ENCODE measurements around the gene TXK.

Gene TXK

GRCh38 chr4:48046059-48046458, 88.0 kb downstream of the TXK start:
- H3K4me3 ChIP-seq (ENCODE audit: low read depth, low read length, poor library complexity, severe bottlenecking): no peak overlapping the region
- no peaks in the 10 kb centered on the region for H3K9me3 ChIP-seq (ENCODE audit: low read length)
- H3K9ac ChIP-seq (ENCODE audit: low read length): no peak overlapping the region
- H2AFZ ChIP-seq (ENCODE audit: low read length): no peak overlapping the region
- no peaks in the 10 kb centered on the region for H3F3A ChIP-seq (ENCODE audit: insufficient read depth, low read length)
- no peaks in the 10 kb centered on the region for H3K9me2 ChIP-seq (ENCODE audit: low read depth, low read length)
- H3K27me3 ChIP-seq (ENCODE audit: insufficient read depth, low read length): no peaks in the 10 kb centered on the region
- H3K4me1 ChIP-seq (ENCODE audit: insufficient read depth, low read length, severe bottlenecking): peaks cover 56% of the 10 kb centered on the region
- no peaks in the 10 kb centered on the region for H3K79me2 ChIP-seq (ENCODE audit: insufficient read depth, low read length)
- TF ChIP-seq EZH2 (IDR thresholded peaks at IDR 0.05; ENCODE audit: borderline replicate concordance, low read length): no peak
- H4K20me1 ChIP-seq (ENCODE audit: insufficient read depth, low read length): no peaks in the 10 kb centered on the region
- H3K4me2 ChIP-seq (ENCODE audit: low read length): no peak overlapping the region
- H3K27ac ChIP-seq (ENCODE audit: low read depth, low read length, poor library complexity, severe bottlenecking): no peak overlapping the region
- H3K36me3 ChIP-seq (ENCODE audit: insufficient read depth, low read length): no peaks in the 10 kb centered on the region

- no peaks in the 10 kb centered on the region for H3K9me3 ChIP-seq (ENCODE audit: low read length)
- no peak overlapping the region for H3K4me2 ChIP-seq (ENCODE audit: low read length)
- H3K9ac ChIP-seq (ENCODE audit: low read length): no peak overlapping the region
- H3K4me1 ChIP-seq (ENCODE audit: insufficient read depth, low read length, severe bottlenecking): peaks cover 49% of the 10 kb centered on the region
- no peaks in the 10 kb centered on the region for H3K36me3 ChIP-seq (ENCODE audit: insufficient read depth, low read length)
- no peaks in the 10 kb centered on the region for H3K27me3 ChIP-seq (ENCODE audit: insufficient read depth, low read length)
- H3K79me2 ChIP-seq (ENCODE audit: insufficient read depth, low read length): no peaks in the 10 kb centered on the region
- H3K27ac ChIP-seq (ENCODE audit: low read depth, low read length, poor library complexity, severe bottlenecking): no peak overlapping the region
- no peaks in the 10 kb centered on the region for H3F3A ChIP-seq (ENCODE audit: insufficient read depth, low read length)
- TF ChIP-seq EZH2 (IDR thresholded peaks at IDR 0.05; ENCODE audit: borderline replicate concordance, low read length) (no peak), CTCF (IDR thresholded peaks at IDR 0.05; ENCODE audit: low read length) (no peak)
- H3K9me2 ChIP-seq (ENCODE audit: low read depth, low read length): no peaks in the 10 kb centered on the region
- H4K20me1 ChIP-seq (ENCODE audit: insufficient read depth, low read length): no peaks in the 10 kb centered on the region
- no peak overlapping the region for H3K4me3 ChIP-seq (ENCODE audit: low read depth, low read length, poor library complexity, severe bottlenecking)
- H2AFZ ChIP-seq (ENCODE audit: low read length): no peak overlapping the region
These were observed 89.8 kb downstream of the TXK start for GRCh38 chr4:48044298-48044697.

GRCh38 chr4:48043504-48043903, 90.5 kb downstream of the TXK start:
- Histone ChIP-seq H3K9me2 (ENCODE audit: low read depth, low read length) (no peaks in the 10 kb centered on the region), H3K27ac (ENCODE audit: low read depth, low read length, poor library complexity, severe bottlenecking) (no peak overlapping the region), H3K36me3 (ENCODE audit: insufficient read depth, low read length) (no peaks in the 10 kb centered on the region), H3K4me3 (ENCODE audit: low read depth, low read length, poor library complexity, severe bottlenecking) (no peak overlapping the region), H3K4me1 (ENCODE audit: insufficient read depth, low read length, severe bottlenecking) (peaks cover 43% of the 10 kb centered on the region), H3K27me3 (ENCODE audit: insufficient read depth, low read length) (no peaks in the 10 kb centered on the region), H4K20me1 (ENCODE audit: insufficient read depth, low read length) (no peaks in the 10 kb centered on the region), H3K79me2 (ENCODE audit: insufficient read depth, low read length) (no peaks in the 10 kb centered on the region), H3K4me2 (ENCODE audit: low read length) (no peak overlapping the region), H3K9ac (ENCODE audit: low read length) (no peak overlapping the region), H3F3A (ENCODE audit: insufficient read depth, low read length) (no peaks in the 10 kb centered on the region), H2AFZ (ENCODE audit: low read length) (no peak overlapping the region), H3K9me3 (ENCODE audit: low read length) (no peaks in the 10 kb centered on the region)
- TF ChIP-seq CTCF (IDR thresholded peaks at IDR 0.05; ENCODE audit: low read length) (no peak), EZH2 (IDR thresholded peaks at IDR 0.05; ENCODE audit: borderline replicate concordance, low read length) (no peak)

- no peaks in the 10 kb centered on the region for H3K27me3 ChIP-seq (ENCODE audit: insufficient read depth, low read length)
- H3K4me2 ChIP-seq (ENCODE audit: low read length): no peak overlapping the region
- no peak overlapping the region for H3K27ac ChIP-seq (ENCODE audit: low read depth, low read length, poor library complexity, severe bottlenecking)
- no peak overlapping the region for H3K9ac ChIP-seq (ENCODE audit: low read length)
- no peak overlapping the region for H3K4me3 ChIP-seq (ENCODE audit: low read depth, low read length, poor library complexity, severe bottlenecking)
- no peaks in the 10 kb centered on the region for H3K9me2 ChIP-seq (ENCODE audit: low read depth, low read length)
- no peak overlapping the region for H2AFZ ChIP-seq (ENCODE audit: low read length)
- H3K79me2 ChIP-seq (ENCODE audit: insufficient read depth, low read length): no peaks in the 10 kb centered on the region
- no peaks in the 10 kb centered on the region for H3K9me3 ChIP-seq (ENCODE audit: low read length)
- H3K4me1 ChIP-seq (ENCODE audit: insufficient read depth, low read length, severe bottlenecking): peaks cover 40% of the 10 kb centered on the region
- H4K20me1 ChIP-seq (ENCODE audit: insufficient read depth, low read length): no peaks in the 10 kb centered on the region
- TF ChIP-seq EZH2 (IDR thresholded peaks at IDR 0.05; ENCODE audit: borderline replicate concordance, low read length) (no peak), CTCF (IDR thresholded peaks at IDR 0.05; ENCODE audit: low read length) (no peak)
- H3F3A ChIP-seq (ENCODE audit: insufficient read depth, low read length): no peaks in the 10 kb centered on the region
- H3K36me3 ChIP-seq (ENCODE audit: insufficient read depth, low read length): no peaks in the 10 kb centered on the region
These were observed 91.0 kb downstream of the TXK start for GRCh38 chr4:48042979-48043461.
